HepG2 (cell line): Measurements from ENCODE around the gene GRPEL2. TPM values are rescaled to one million over a fixed set of nuclear protein-coding genes. Genes with fewer than 3 reads are reported as not detected.
A peak's percentile ranks its signal among the peaks of the same experiment; 100 is the strongest.

Experiments used
- ATAC-seq: fragments of 200-7000 bp; cut with Tn5 transposase; 3 replicates; pipeline ENCODE4 v1.9.1; 2020; ENCODE audit warnings: mild to moderate bottlenecking, moderate library complexity
- BruUV-seq: library from RNA; stranded (reverse); fragments of 400-500 nt; replicated peaks from 2 replicates; lab custom pipeline; 2021; lab: Mats Ljungman, UMichigan
- CTCF ChIA-PET: fragments of 300-600 bp; formaldehyde crosslinking; extraction: SDS; loops from one replicate; lab custom pipeline; 2021; ENCODE audit warnings: low total read pairs, inconsistent platforms, low intra/inter-chr PET ratio; lab: Yijun Ruan, JAX
- POLR2A ChIA-PET: fragments of 350-600 bp; sonication (Branson Sonifier 250); formaldehyde crosslinking; loops from one replicate; lab custom pipeline; 2020; ENCODE audit warnings: antibody characterized with exemption, inconsistent platforms; lab: Yijun Ruan, JAX
- DNase-seq: peaks from one replicate; pipeline ENCODE4 v3.0.0-alpha.2; 2015; ENCODE audit warnings: low spot score
- FAIRE-seq: peaks from 3 replicates; lab custom pipeline; 2011; peaks lifted over from hg19 to GRCh38; lab: Jason Lieb, UNC
- H2AFZ ChIP-seq: one replicate; pipeline ENCODE4 v1.6.1; 2011; ENCODE audit warnings: low read length, inconsistent platforms
- H3K27ac ChIP-seq: fragments of 300-600 bp; 3 replicates; pipeline ENCODE4 v1.8.0; 2011; ENCODE audit warnings: mixed run types, mild to moderate bottlenecking, mixed read lengths, low read length, inconsistent platforms; ENCODE audit not compliant: insufficient read depth; ENCODE audit errors: extremely low read length
- H3K27me3 ChIP-seq, 2 experiments: fragments of 200-600 bp in 1 of 2; 2 replicates in 1 of 2; 3 replicates in 1 of 2; pipeline versions ENCODE4 v1.6.0 to v1.8.0; 2011; ENCODE audit warnings: low read length in 2 of 2, mild to moderate bottlenecking in 2 of 2, moderate library complexity in 2 of 2, inconsistent platforms in 1 of 2; ENCODE audit not compliant: insufficient read depth in 2 of 2, control insufficient read depth in 1 of 2
- H3K36me3 ChIP-seq, 2 experiments: fragments of 200-600 bp in 1 of 2; replicated peaks in 1 of 2; 2 replicates in 1 of 2; 3 replicates in 1 of 2; pipeline versions ENCODE4 v1.5.1 to v1.8.0; 2011; ENCODE audit warnings: low read length in 2 of 2, inconsistent platforms in 1 of 2; ENCODE audit not compliant: insufficient read depth in 2 of 2, control insufficient read depth in 1 of 2
- H3K4me1 ChIP-seq: 2 replicates; pipeline ENCODE4 v1.5.1; 2012; ENCODE audit warnings: low read length, inconsistent platforms; ENCODE audit not compliant: insufficient read depth
- H3K4me2 ChIP-seq: 2 replicates; pipeline ENCODE4 v1.6.0; 2011; ENCODE audit warnings: low read depth, low read length, inconsistent platforms
- H3K4me3 ChIP-seq, 3 experiments: fragments of 200-600 bp in 1 of 3; sonication (generic), shearing (Covaris generic) in 1 of 3; replicated peaks in 1 of 3; 2 replicates each; pipeline ENCODE4 v1.5.1; 2011 to 2016; ENCODE audit warnings: low read length in 3 of 3, inconsistent platforms in 2 of 3, low read depth in 2 of 3, mild to moderate bottlenecking in 2 of 3, control low read depth in 1 of 3, mixed read lengths in 1 of 3; ENCODE audit not compliant: insufficient read depth in 1 of 3
- H3K79me2 ChIP-seq: one replicate; pipeline ENCODE4 v1.6.1; 2011; ENCODE audit warnings: low read length, inconsistent platforms; ENCODE audit not compliant: insufficient read depth
- H3K9ac ChIP-seq: 2 replicates; pipeline ENCODE4 v1.6.0; 2011; ENCODE audit warnings: mild to moderate bottlenecking, low read depth, low read length, inconsistent platforms; ENCODE audit not compliant: insufficient read depth
- H3K9me3 ChIP-seq: 2 replicates; pipeline ENCODE4 v1.5.1; 2012; ENCODE audit warnings: mild to moderate bottlenecking, low read length
- H4K20me1 ChIP-seq: 2 replicates; pipeline ENCODE4 v1.6.0; 2011; ENCODE audit warnings: inconsistent platforms, mild to moderate bottlenecking, low read length, moderate library complexity; ENCODE audit not compliant: insufficient read depth
- FOSL2 ChIP-seq: sonication (generic); formaldehyde crosslinking; IDR thresholded peaks from 2 replicates; pipeline ENCODE4 v1.4.0; 2020; ENCODE audit warnings: missing genetic modification reagents
- SNAPC2 ChIP-seq: sonication (generic); formaldehyde crosslinking; IDR thresholded peaks from 2 replicates; pipeline ENCODE4 v1.8.1; 2022; ENCODE audit warnings: mild to moderate bottlenecking, missing genetic modification reagents
- SP5 ChIP-seq: IDR thresholded peaks from 2 replicates; pipeline ENCODE4 v1.6.1; 2016; ENCODE audit warnings: low read depth, borderline replicate concordance
- SYNCRIP ChIP-seq: fragments of 200-400 bp; formaldehyde crosslinking; IDR thresholded peaks from 2 replicates; pipeline ENCODE4 v1.6.1; 2018; ENCODE audit warnings: mild to moderate bottlenecking, low read depth, low read length; ENCODE audit not compliant: insufficient read depth
- ZBTB38 ChIP-seq: sonication (generic); formaldehyde crosslinking; IDR thresholded peaks from 2 replicates; pipeline ENCODE4 v1.5.1; 2020; ENCODE audit warnings: mild to moderate bottlenecking, missing genetic modification reagents
- ZFP82 ChIP-seq: sonication (generic); formaldehyde crosslinking; IDR thresholded peaks from 2 replicates; pipeline ENCODE4 v1.5.1; 2020; ENCODE audit warnings: mild to moderate bottlenecking, missing genetic modification reagents, borderline replicate concordance
- ZNF644 ChIP-seq: IDR thresholded peaks from 2 replicates; pipeline ENCODE4 v1.6.1; 2016; ENCODE audit warnings: low read depth
- WGBS: methylation state at CpG from one replicate; pipeline ENCODE4 v1.1.6; 2017; ENCODE audit warnings: low lambda C conversion rate; 5-methylcytosine and 5-hydroxymethylcytosine counted together
- in situ Hi-C: cut with HindIII; loops from 2 replicates; pipeline ENCODE4 v1.10.0; 2017; ENCODE audit warnings: low pct_unique_long_range_greater_than_20kb; ENCODE audit not compliant: extremely low pct_ligation_motif_present
- intact Hi-C: fragments of 100-400 bp; cut with micrococcal nuclease; formaldehyde crosslinking; loops from one replicate; pipeline ENCODE4 v1.10.0; 2022; ENCODE audit not compliant: unreplicated experiment
- polyA plus RNA-seq, 8 experiments: library from polyadenylated mRNA; depleted of rRNA in 3 of 8; stranded (reverse) in 7 of 8; unstranded in 1 of 8; fragments of >200 nt; fragmentation: Illumina TruSeq in 4 of 8; extraction: Trizol in 4 of 8; gene quantifications; 2 replicates each; pipeline versions ENCODE4 v1.2.1 to v1.2.3, GENCODE V29; 2011 to 2016; ENCODE audit warnings: low read depth in 4 of 8, missing spikeins in 1 of 8, mixed read lengths in 1 of 8; ENCODE audit not compliant: insufficient read depth in 1 of 8
- total RNA-seq, 5 experiments: library from RNA; depleted of rRNA; stranded (reverse); fragments of >200 nt; fragmentation: Illumina TruSeq; extraction: Trizol; gene quantifications; 2 replicates each; pipeline ENCODE4 v1.2.3, GENCODE V29; 2016; ENCODE audit warnings: low read depth in 1 of 5
- TF ChIP-seq, protein P1 (sequence below): sonication (generic); formaldehyde crosslinking; conservative IDR thresholded peaks from 2 replicates; pipeline ENCODE4 v1.5.0; 2020; ENCODE audit warnings: missing genetic modification reagents
- TF ChIP-seq, protein P2 (sequence below): IDR thresholded peaks from 2 replicates; pipeline ENCODE4 v1.6.1; 2016; ENCODE audit warnings: low read depth, missing genetic modification reagents, missing compliant biosample characterization
- TF ChIP-seq, protein P3 (sequence below): IDR thresholded peaks from 2 replicates; pipeline ENCODE4 v1.6.1; 2016; ENCODE audit warnings: missing compliant biosample characterization, missing genetic modification reagents, borderline replicate concordance

Gene GRPEL2
- total and polyA plus RNA-seq, 2 of the 13 experiments (the other 11 are each of a cell fraction or from before 2014, with no cell fraction given): 13.1 to 16.6 TPM

DNA sequence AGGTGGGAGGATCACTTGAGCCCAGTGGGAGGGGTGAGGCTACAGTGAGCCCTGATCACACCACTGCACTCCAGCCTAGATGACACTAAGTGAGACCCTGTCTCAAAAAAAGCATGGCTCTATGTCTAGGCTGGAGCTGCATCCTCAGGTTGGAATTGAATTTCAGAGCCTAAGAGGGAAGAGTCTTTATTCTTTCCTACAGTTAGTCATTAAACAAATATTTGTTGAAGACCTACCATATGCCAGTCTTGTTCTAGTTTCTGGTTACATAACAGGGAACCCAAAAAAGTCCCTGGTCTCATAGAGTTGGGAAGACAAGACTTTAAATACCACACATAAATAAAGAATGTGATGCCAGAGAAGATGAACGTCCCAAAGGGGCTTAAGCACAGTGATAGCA lies 6.9 kb upstream of the GRPEL2 start:
- no peaks in the 10 kb centered on the region for H3K79me2 ChIP-seq
- intact Hi-C loops (no loop called here), in situ Hi-C loops (no loop called here)
- no peak overlapping the region for H2AFZ ChIP-seq
- no peaks in the 10 kb centered on the region for H3K36me3 ChIP-seq
- no peak overlapping the region for H3K4me3 ChIP-seq
- ChIA-PET POLR2A (interaction anchor here (2.0 kb wide), 1 partner anchor 17 kb away, joined by 7 read pairs; no protein-coding TSS in a partner anchor), CTCF (no interaction called here)
- no peaks in the 10 kb centered on the region for H3K27me3 ChIP-seq
- H4K20me1 ChIP-seq: no peaks in the 10 kb centered on the region
- DNase-seq (peak; percentile 26), FAIRE-seq (no peak), ATAC-seq (no peak)
- H3K9ac ChIP-seq: no peak overlapping the region
- H3K9me3 ChIP-seq: no peaks in the 10 kb centered on the region
- no TSS peak for BruUV-seq
- no peak overlapping the region for H3K27ac ChIP-seq
- H3K4me2 ChIP-seq: no peak overlapping the region
- TF ChIP-seq SNAPC2 (CRISPR knock-in tag) (no peak), ZFP82 (CRISPR knock-in tag) (no peak), ZBTB38 (no peak), ZNF644 (CRISPR knock-in tag) (peak; percentile 19; the same call in 1 of the 2 replicates), FOSL2 (CRISPR knock-in tag) (peak; percentile 40; the same call in 1 of the 2 replicates), SP5 (CRISPR knock-in tag) (no peak), SYNCRIP (no peak)
- TF ChIP-seq, protein P1, sequence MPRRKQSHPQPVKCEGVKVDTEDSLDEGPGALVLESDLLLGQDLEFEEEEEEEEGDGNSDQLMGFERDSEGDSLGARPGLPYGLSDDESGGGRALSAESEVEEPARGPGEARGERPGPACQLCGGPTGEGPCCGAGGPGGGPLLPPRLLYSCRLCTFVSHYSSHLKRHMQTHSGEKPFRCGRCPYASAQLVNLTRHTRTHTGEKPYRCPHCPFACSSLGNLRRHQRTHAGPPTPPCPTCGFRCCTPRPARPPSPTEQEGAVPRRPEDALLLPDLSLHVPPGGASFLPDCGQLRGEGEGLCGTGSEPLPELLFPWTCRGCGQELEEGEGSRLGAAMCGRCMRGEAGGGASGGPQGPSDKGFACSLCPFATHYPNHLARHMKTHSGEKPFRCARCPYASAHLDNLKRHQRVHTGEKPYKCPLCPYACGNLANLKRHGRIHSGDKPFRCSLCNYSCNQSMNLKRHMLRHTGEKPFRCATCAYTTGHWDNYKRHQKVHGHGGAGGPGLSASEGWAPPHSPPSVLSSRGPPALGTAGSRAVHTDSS (CRISPR knock-in tag): no peak
- TF ChIP-seq, protein P2, sequence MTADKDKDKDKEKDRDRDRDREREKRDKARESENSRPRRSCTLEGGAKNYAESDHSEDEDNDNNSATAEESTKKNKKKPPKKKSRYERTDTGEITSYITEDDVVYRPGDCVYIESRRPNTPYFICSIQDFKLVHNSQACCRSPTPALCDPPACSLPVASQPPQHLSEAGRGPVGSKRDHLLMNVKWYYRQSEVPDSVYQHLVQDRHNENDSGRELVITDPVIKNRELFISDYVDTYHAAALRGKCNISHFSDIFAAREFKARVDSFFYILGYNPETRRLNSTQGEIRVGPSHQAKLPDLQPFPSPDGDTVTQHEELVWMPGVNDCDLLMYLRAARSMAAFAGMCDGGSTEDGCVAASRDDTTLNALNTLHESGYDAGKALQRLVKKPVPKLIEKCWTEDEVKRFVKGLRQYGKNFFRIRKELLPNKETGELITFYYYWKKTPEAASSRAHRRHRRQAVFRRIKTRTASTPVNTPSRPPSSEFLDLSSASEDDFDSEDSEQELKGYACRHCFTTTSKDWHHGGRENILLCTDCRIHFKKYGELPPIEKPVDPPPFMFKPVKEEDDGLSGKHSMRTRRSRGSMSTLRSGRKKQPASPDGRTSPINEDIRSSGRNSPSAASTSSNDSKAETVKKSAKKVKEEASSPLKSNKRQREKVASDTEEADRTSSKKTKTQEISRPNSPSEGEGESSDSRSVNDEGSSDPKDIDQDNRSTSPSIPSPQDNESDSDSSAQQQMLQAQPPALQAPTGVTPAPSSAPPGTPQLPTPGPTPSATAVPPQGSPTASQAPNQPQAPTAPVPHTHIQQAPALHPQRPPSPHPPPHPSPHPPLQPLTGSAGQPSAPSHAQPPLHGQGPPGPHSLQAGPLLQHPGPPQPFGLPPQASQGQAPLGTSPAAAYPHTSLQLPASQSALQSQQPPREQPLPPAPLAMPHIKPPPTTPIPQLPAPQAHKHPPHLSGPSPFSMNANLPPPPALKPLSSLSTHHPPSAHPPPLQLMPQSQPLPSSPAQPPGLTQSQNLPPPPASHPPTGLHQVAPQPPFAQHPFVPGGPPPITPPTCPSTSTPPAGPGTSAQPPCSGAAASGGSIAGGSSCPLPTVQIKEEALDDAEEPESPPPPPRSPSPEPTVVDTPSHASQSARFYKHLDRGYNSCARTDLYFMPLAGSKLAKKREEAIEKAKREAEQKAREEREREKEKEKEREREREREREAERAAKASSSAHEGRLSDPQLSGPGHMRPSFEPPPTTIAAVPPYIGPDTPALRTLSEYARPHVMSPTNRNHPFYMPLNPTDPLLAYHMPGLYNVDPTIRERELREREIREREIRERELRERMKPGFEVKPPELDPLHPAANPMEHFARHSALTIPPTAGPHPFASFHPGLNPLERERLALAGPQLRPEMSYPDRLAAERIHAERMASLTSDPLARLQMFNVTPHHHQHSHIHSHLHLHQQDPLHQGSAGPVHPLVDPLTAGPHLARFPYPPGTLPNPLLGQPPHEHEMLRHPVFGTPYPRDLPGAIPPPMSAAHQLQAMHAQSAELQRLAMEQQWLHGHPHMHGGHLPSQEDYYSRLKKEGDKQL (CRISPR knock-in tag): no peak
- TF ChIP-seq, protein P3, sequence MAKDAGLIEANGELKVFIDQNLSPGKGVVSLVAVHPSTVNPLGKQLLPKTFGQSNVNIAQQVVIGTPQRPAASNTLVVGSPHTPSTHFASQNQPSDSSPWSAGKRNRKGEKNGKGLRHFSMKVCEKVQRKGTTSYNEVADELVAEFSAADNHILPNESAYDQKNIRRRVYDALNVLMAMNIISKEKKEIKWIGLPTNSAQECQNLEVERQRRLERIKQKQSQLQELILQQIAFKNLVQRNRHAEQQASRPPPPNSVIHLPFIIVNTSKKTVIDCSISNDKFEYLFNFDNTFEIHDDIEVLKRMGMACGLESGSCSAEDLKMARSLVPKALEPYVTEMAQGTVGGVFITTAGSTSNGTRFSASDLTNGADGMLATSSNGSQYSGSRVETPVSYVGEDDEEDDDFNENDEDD (CRISPR knock-in tag): no peak
- WGBS: 48% methylated on average over 1 of the region's 1 CpG
- peaks cover 22% of the 10 kb centered on the region for H3K4me1 ChIP-seq
